Measurements from ENCODE around the gene EEPD1. TPM values are rescaled to one million over a fixed set of nuclear protein-coding genes. Genes with fewer than 3 reads are reported as not detected.

Gene EEPD1
- total and polyA plus RNA-seq, 4 donors, result 2.3 to 12.3 (median 7.1) TPM

DNA sequence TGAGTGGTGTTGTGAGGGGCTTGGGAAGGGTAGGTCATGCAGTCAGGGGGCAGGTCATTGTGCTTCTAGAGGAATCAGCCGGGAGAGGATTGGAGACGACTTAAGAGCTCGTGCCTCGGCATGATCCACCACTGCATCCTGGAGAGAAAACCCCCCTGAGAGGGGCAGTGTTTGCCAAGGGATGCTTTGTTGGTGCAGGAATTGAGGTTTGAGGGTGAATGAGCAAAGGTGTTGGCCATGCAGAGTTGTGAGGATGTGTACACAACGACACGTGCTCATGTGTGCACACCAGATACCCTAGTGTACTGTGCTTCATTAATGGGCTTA lies 151.0 kb downstream of the EEPD1 start:
- H3K4me1 ChIP-seq (ENCODE audit: control insufficient read depth in 4 of 4, insufficient read depth in 4 of 4, low read length in 3 of 4), result peaks cover 12 to 25% (median 15%) of the 10 kb centered on the region in 4 donors
- WGBS, result 85% methylated on average over 6 of the region's 6 CpGs
- H3K36me3 ChIP-seq (ENCODE audit: control insufficient read depth in 4 of 4, insufficient read depth in 3 of 4, low read depth in 1 of 4, low read length in 3 of 4), result peaks cover 0 to 4% (median 0%) of the 10 kb centered on the region in 4 donors
- no peak for TF ChIP-seq HNF4A (conservative IDR thresholded peaks at IDR 0.05)
- TF ChIP-seq FOXA2 (IDR thresholded peaks at IDR 0.05), result no peak
- no peak for TF ChIP-seq RAD21 (IDR thresholded peaks at IDR 0.05)
- no peak for TF ChIP-seq EGR1 (IDR thresholded peaks at IDR 0.05; ENCODE audit: low read depth in 2 of 2)
- TF ChIP-seq, protein P1, sequence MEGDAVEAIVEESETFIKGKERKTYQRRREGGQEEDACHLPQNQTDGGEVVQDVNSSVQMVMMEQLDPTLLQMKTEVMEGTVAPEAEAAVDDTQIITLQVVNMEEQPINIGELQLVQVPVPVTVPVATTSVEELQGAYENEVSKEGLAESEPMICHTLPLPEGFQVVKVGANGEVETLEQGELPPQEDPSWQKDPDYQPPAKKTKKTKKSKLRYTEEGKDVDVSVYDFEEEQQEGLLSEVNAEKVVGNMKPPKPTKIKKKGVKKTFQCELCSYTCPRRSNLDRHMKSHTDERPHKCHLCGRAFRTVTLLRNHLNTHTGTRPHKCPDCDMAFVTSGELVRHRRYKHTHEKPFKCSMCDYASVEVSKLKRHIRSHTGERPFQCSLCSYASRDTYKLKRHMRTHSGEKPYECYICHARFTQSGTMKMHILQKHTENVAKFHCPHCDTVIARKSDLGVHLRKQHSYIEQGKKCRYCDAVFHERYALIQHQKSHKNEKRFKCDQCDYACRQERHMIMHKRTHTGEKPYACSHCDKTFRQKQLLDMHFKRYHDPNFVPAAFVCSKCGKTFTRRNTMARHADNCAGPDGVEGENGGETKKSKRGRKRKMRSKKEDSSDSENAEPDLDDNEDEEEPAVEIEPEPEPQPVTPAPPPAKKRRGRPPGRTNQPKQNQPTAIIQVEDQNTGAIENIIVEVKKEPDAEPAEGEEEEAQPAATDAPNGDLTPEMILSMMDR (IDR thresholded peaks at IDR 0.05; ENCODE audit: low read depth, low read length, missing input control), result no peak
- no peak for TF ChIP-seq YY1 (IDR thresholded peaks at IDR 0.05)
- TF ChIP-seq HNF4G (IDR thresholded peaks at IDR 0.05), result no peak
- no peak for TF ChIP-seq FOXA1 (IDR thresholded peaks at IDR 0.05)
- TF ChIP-seq, protein P2, sequence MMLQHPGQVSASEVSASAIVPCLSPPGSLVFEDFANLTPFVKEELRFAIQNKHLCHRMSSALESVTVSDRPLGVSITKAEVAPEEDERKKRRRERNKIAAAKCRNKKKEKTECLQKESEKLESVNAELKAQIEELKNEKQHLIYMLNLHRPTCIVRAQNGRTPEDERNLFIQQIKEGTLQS (IDR thresholded peaks at IDR 0.05), result no peak
- TF ChIP-seq GABPA (IDR thresholded peaks at IDR 0.05 in 1 of 2, conservative IDR thresholded peaks at IDR 0.05 in 1 of 2), result no peak
- no peak for TF ChIP-seq TAF1 (conservative IDR thresholded peaks at IDR 0.05)
- TF ChIP-seq, protein P3, sequence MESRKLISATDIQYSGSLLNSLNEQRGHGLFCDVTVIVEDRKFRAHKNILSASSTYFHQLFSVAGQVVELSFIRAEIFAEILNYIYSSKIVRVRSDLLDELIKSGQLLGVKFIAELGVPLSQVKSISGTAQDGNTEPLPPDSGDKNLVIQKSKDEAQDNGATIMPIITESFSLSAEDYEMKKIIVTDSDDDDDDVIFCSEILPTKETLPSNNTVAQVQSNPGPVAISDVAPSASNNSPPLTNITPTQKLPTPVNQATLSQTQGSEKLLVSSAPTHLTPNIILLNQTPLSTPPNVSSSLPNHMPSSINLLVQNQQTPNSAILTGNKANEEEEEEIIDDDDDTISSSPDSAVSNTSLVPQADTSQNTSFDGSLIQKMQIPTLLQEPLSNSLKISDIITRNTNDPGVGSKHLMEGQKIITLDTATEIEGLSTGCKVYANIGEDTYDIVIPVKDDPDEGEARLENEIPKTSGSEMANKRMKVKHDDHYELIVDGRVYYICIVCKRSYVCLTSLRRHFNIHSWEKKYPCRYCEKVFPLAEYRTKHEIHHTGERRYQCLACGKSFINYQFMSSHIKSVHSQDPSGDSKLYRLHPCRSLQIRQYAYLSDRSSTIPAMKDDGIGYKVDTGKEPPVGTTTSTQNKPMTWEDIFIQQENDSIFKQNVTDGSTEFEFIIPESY (IDR thresholded peaks at IDR 0.05), result no peak
- no peak for TF ChIP-seq JUND (IDR thresholded peaks at IDR 0.05)
- TF ChIP-seq, protein P4, sequence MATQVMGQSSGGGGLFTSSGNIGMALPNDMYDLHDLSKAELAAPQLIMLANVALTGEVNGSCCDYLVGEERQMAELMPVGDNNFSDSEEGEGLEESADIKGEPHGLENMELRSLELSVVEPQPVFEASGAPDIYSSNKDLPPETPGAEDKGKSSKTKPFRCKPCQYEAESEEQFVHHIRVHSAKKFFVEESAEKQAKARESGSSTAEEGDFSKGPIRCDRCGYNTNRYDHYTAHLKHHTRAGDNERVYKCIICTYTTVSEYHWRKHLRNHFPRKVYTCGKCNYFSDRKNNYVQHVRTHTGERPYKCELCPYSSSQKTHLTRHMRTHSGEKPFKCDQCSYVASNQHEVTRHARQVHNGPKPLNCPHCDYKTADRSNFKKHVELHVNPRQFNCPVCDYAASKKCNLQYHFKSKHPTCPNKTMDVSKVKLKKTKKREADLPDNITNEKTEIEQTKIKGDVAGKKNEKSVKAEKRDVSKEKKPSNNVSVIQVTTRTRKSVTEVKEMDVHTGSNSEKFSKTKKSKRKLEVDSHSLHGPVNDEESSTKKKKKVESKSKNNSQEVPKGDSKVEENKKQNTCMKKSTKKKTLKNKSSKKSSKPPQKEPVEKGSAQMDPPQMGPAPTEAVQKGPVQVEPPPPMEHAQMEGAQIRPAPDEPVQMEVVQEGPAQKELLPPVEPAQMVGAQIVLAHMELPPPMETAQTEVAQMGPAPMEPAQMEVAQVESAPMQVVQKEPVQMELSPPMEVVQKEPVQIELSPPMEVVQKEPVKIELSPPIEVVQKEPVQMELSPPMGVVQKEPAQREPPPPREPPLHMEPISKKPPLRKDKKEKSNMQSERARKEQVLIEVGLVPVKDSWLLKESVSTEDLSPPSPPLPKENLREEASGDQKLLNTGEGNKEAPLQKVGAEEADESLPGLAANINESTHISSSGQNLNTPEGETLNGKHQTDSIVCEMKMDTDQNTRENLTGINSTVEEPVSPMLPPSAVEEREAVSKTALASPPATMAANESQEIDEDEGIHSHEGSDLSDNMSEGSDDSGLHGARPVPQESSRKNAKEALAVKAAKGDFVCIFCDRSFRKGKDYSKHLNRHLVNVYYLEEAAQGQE (IDR thresholded peaks at IDR 0.05), result no peak
- TF ChIP-seq, protein P5, sequence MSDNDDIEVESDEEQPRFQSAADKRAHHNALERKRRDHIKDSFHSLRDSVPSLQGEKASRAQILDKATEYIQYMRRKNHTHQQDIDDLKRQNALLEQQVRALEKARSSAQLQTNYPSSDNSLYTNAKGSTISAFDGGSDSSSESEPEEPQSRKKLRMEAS (IDR thresholded peaks at IDR 0.05), result no peak
- no peak for TF ChIP-seq RXRA (IDR thresholded peaks at IDR 0.05)
- TF ChIP-seq SP1 (IDR thresholded peaks at IDR 0.05), result no peak
- TF ChIP-seq NR2F2 (IDR thresholded peaks at IDR 0.05), result no peak
- no peaks in the 10 kb centered on the region for H3K9me3 ChIP-seq (ENCODE audit: control insufficient read depth in 4 of 4, low read length in 3 of 4)
- DNase-seq (ENCODE audit: low spot score), result no peak
- no peak overlapping the region for H3K4me3 ChIP-seq (ENCODE audit: low read depth in 1 of 3, low read length in 3 of 3)
- peak overlapping the region in 1 of 2 donors; percentile 15 for H3K27ac ChIP-seq (ENCODE audit: low read depth in 1 of 2, low read length in 2 of 2)
- no peak overlapping the region for H3K9ac ChIP-seq (ENCODE audit: low read depth in 1 of 2, low read length in 2 of 2)
- H3K27me3 ChIP-seq (ENCODE audit: control insufficient read depth in 4 of 4, insufficient read depth in 4 of 4, low read length in 3 of 4), result no peaks in the 10 kb centered on the region

Data from liver (tissue), 9 donors.